Stimulated activated CD4-positive, alpha-beta T cell treated with anti-CD3 and anti-CD28 coated beads, TNF-alpha, amount 100 ng/mL, for 4 hours (primary cell): ENCODE data around the gene GRID1.

Experiments used
- DNase-seq, 3 experiments: peaks; one replicate each; pipeline ENCODE4 v3.0.0-alpha.2; 2020; ENCODE audit warnings: low read depth in 3 of 3

GRID1 gene

GRCh38 chr10:86354761-86355540, 11.6 kb downstream of the GRID1 start:
- no peak for DNase-seq

- DNase-seq, result no peak
Observed at GRCh38 chr10:86353506-86354485, 12.8 kb downstream of the GRID1 start.

- DNase-seq, result no peak
Observed at GRCh38 chr10:86350897-86351296, 15.7 kb downstream of the GRID1 start.

GRCh38 chr10:86349940-86350630, 16.5 kb downstream of the GRID1 start:
- DNase-seq, result no peak

- DNase-seq, result no peak
Observed at GRCh38 chr10:86349474-86349873, 17.1 kb downstream of the GRID1 start.

GRCh38 chr10:86348321-86349210, 18.0 kb downstream of the GRID1 start:
- DNase-seq, result no peak

- DNase-seq, result no peak
Observed at GRCh38 chr10:86347856-86348255, 18.7 kb downstream of the GRID1 start.

GRCh38 chr10:86346799-86347665, 19.6 kb downstream of the GRID1 start:
- no peak for DNase-seq

GRCh38 chr10:86345859-86346798, 20.5 kb downstream of the GRID1 start:
- no peak for DNase-seq

GRCh38 chr10:86345296-86345858, 21.2 kb downstream of the GRID1 start:
- no peak for DNase-seq

GRCh38 chr10:86344714-86345161, 21.9 kb downstream of the GRID1 start:
- no peak for DNase-seq

- DNase-seq, result no peak
Observed at GRCh38 chr10:86344281-86344680, 22.3 kb downstream of the GRID1 start.

- DNase-seq, result no peak
Observed at GRCh38 chr10:86343761-86344160, 22.8 kb downstream of the GRID1 start.

GRCh38 chr10:86342111-86342863, 24.3 kb downstream of the GRID1 start:
- DNase-seq, result no peak

GRCh38 chr10:86341361-86341811, 25.2 kb downstream of the GRID1 start:
- DNase-seq, result no peak

GRCh38 chr10:86340991-86341260, 25.7 kb downstream of the GRID1 start:
- no peak for DNase-seq

- no peak for DNase-seq
Observed at GRCh38 chr10:86340176-86340990, 26.2 kb downstream of the GRID1 start.
